H9 (cell line): Measurements from ENCODE around the gene TRPC5OS. TPM values are rescaled to one million over a fixed set of nuclear protein-coding genes. Genes with fewer than 3 reads are reported as not detected.

Source experiments
- DNase-seq: peaks from one replicate; pipeline ENCODE4 v3.0.0-alpha.2; 2017
- H2AFZ ChIP-seq: one replicate; pipeline ENCODE4 v1.6.1; 2013; ENCODE audit warnings: mild to moderate bottlenecking, low read length, control low read depth, moderate library complexity
- H2AK5ac ChIP-seq: 2 replicates; pipeline ENCODE4 v1.6.1; 2013; ENCODE audit warnings: low read length, control low read depth, mixed read lengths; ENCODE audit not compliant: insufficient read length
- H2BK120ac ChIP-seq: one replicate; pipeline ENCODE4 v1.6.1; 2013; ENCODE audit warnings: low read depth, mild to moderate bottlenecking, low read length, control low read depth, inconsistent platforms; ENCODE audit not compliant: poor library complexity, severe bottlenecking
- H2BK12ac ChIP-seq: 2 replicates; pipeline ENCODE4 v1.6.1; 2013; ENCODE audit warnings: low read length, control low read depth, mixed read lengths, low read depth; ENCODE audit not compliant: insufficient read length
- H2BK15ac ChIP-seq: 2 replicates; pipeline ENCODE4 v1.6.1; 2013; ENCODE audit warnings: low read depth, low read length, control low read depth
- H2BK20ac ChIP-seq: one replicate; pipeline ENCODE4 v1.6.1; 2013; ENCODE audit warnings: low read depth, mild to moderate bottlenecking, low read length, control low read depth, inconsistent platforms; ENCODE audit not compliant: poor library complexity, severe bottlenecking
- H2BK5ac ChIP-seq: 2 replicates; pipeline ENCODE4 v1.6.1; 2013; ENCODE audit warnings: low read length, control low read depth, mixed read lengths; ENCODE audit not compliant: insufficient read length
- H3K14ac ChIP-seq: 2 replicates; pipeline ENCODE4 v1.6.1; 2013; ENCODE audit warnings: low read length, control low read depth; ENCODE audit not compliant: insufficient read depth
- H3K18ac ChIP-seq: 2 replicates; pipeline ENCODE4 v1.6.1; 2013; ENCODE audit warnings: low read depth, mild to moderate bottlenecking, mixed read lengths, low read length, control low read depth; ENCODE audit not compliant: insufficient read length
- H3K23ac ChIP-seq: 2 replicates; pipeline ENCODE4 v1.6.1; 2013; ENCODE audit warnings: low read length, control low read depth, mixed read lengths, low read depth; ENCODE audit not compliant: insufficient read length
- H3K23me2 ChIP-seq: 2 replicates; pipeline ENCODE4 v1.6.1; 2013; ENCODE audit warnings: low read depth, mild to moderate bottlenecking, mixed read lengths, low read length, control low read depth; ENCODE audit not compliant: insufficient read length, poor library complexity, severe bottlenecking
- H3K27ac ChIP-seq: 2 replicates; pipeline ENCODE4 v1.5.1; 2013; ENCODE audit warnings: low read length, control low read depth, mixed read lengths, low read depth; ENCODE audit not compliant: insufficient read length
- H3K27me3 ChIP-seq: 2 replicates; pipeline ENCODE4 v1.6.1; 2013; ENCODE audit warnings: low read length, control low read depth, inconsistent platforms; ENCODE audit not compliant: insufficient read depth
- H3K4ac ChIP-seq: 2 replicates; pipeline ENCODE4 v1.6.1; 2013; ENCODE audit warnings: low read depth, mild to moderate bottlenecking, control low read depth, inconsistent platforms, low read length, moderate library complexity
- H3K4me1 ChIP-seq: 2 replicates; pipeline ENCODE4 v1.6.1; 2013; ENCODE audit warnings: low read length, control low read depth, inconsistent platforms; ENCODE audit not compliant: insufficient read depth
- H3K4me2 ChIP-seq: 2 replicates; pipeline ENCODE4 v1.6.1; 2013; ENCODE audit warnings: low read length, control low read depth, mixed read lengths; ENCODE audit not compliant: insufficient read length, insufficient read depth
- H3K56ac ChIP-seq: 2 replicates; pipeline ENCODE4 v1.6.1; 2013; ENCODE audit warnings: low read depth, mild to moderate bottlenecking, mixed read lengths, low read length, control low read depth; ENCODE audit not compliant: insufficient read length
- H3K79me1 ChIP-seq: 2 replicates; pipeline ENCODE4 v1.6.1; 2013; ENCODE audit warnings: low read depth, mild to moderate bottlenecking, moderate library complexity, low read length, control low read depth, inconsistent platforms; ENCODE audit not compliant: insufficient read depth, poor library complexity, severe bottlenecking
- H3K79me2 ChIP-seq: 2 replicates; pipeline ENCODE4 v1.6.1; 2013; ENCODE audit warnings: low read length, control low read depth, inconsistent platforms; ENCODE audit not compliant: insufficient read depth
- H3K9ac ChIP-seq: 2 replicates; pipeline ENCODE4 v1.6.1; 2013; ENCODE audit warnings: low read length, control low read depth, mixed read lengths; ENCODE audit not compliant: insufficient read length; ENCODE audit errors: extremely low read depth
- H3K9me3 ChIP-seq: one replicate; pipeline ENCODE4 v1.6.1; 2013; ENCODE audit warnings: low read depth, low read length, inconsistent platforms; ENCODE audit not compliant: control insufficient read depth
- H3T11ph ChIP-seq: one replicate; pipeline ENCODE4 v1.6.1; 2013; ENCODE audit warnings: mild to moderate bottlenecking, low read length, control low read depth, inconsistent platforms
- H4K20me1 ChIP-seq: one replicate; pipeline ENCODE4 v1.6.1; 2013; ENCODE audit not compliant: control insufficient read depth, insufficient read length, insufficient read depth
- H4K5ac ChIP-seq: 2 replicates; pipeline ENCODE4 v1.6.1; 2013; ENCODE audit warnings: low read depth, mild to moderate bottlenecking, mixed read lengths, low read length, control low read depth; ENCODE audit not compliant: insufficient read length
- H4K8ac ChIP-seq: replicated peaks from 2 replicates; pipeline ENCODE4 v1.6.1; 2013; ENCODE audit warnings: low read length, control low read depth, mixed read lengths, low read depth; ENCODE audit not compliant: insufficient read length
- H4K91ac ChIP-seq: 2 replicates; pipeline ENCODE4 v1.6.1; 2013; ENCODE audit warnings: low read depth, mild to moderate bottlenecking, moderate library complexity, mixed read lengths, low read length, control low read depth; ENCODE audit not compliant: insufficient read length
- H3K27ac Mint-ChIP-seq, 3 experiments: 2 replicates in 2 of 3; 3 replicates in 1 of 3; pipeline ENCODE4 v1.8.0; 2020 to 2021; ENCODE audit warnings: mixed read lengths in 3 of 3, mild to moderate bottlenecking in 1 of 3, moderate library complexity in 1 of 3
- H3K27me3 Mint-ChIP-seq: 2 replicates; pipeline ENCODE4 v1.8.0; 2021; ENCODE audit warnings: low read depth, mild to moderate bottlenecking, moderate library complexity, mixed read lengths
- H3K36me3 Mint-ChIP-seq, 3 experiments: 2 replicates in 2 of 3; 3 replicates in 1 of 3; pipeline ENCODE4 v1.8.0; 2020 to 2021; ENCODE audit warnings: low read depth in 3 of 3, mixed read lengths in 3 of 3; ENCODE audit not compliant: insufficient read depth in 1 of 3
- H3K4me1 Mint-ChIP-seq, 2 experiments: 2 replicates each; pipeline ENCODE4 v1.8.0; 2020; ENCODE audit warnings: mixed read lengths in 2 of 2
- H3K4me3 Mint-ChIP-seq, 2 experiments: 2 replicates in 1 of 2; 3 replicates in 1 of 2; pipeline ENCODE4 v1.8.0; 2020 to 2021; ENCODE audit warnings: mild to moderate bottlenecking in 2 of 2, mixed read lengths in 2 of 2, moderate library complexity in 1 of 2
- H3K9me3 Mint-ChIP-seq, 2 experiments: 2 replicates in 1 of 2; 3 replicates in 1 of 2; pipeline ENCODE4 v1.8.0; 2020; ENCODE audit warnings: mild to moderate bottlenecking in 2 of 2, mixed read lengths in 2 of 2, moderate library complexity in 1 of 2
- CTCF ChIP-seq: fragments of 200-600 bp; sonication (generic); conservative IDR thresholded peaks from 3 replicates; pipeline ENCODE4 v1.8.0; 2021; ENCODE audit warnings: antibody characterized with exemption, mild to moderate bottlenecking
- WGBS: extraction: QIAGEN DNeasy Blood & Tissue Kit; methylation state at CpG from one replicate; pipeline ENCODE4 v1.1.7; 2013; ENCODE audit warnings: missing lambda C conversion rate, low lambda C conversion rate, mixed read lengths; ENCODE audit not compliant: insufficient read length; ENCODE audit errors: extremely low coverage; 5-methylcytosine and 5-hydroxymethylcytosine counted together
- total RNA-seq: library from RNA; stranded (reverse); gene quantifications from 2 replicates; pipeline ENCODE4 v1.2.1, GENCODE V29; 2021

TRPC5OS gene
- total RNA-seq, 1 experiment from 2014 or later = not detected

- Histone ChIP-seq H3K18ac (no peak overlapping the region), H3K56ac (no peak overlapping the region), H3K23me2 (no peaks in the 10 kb centered on the region), H2BK12ac (no peak overlapping the region), H3K4ac (no peak overlapping the region), H4K5ac (no peak overlapping the region), H4K20me1 (no peaks in the 10 kb centered on the region), H3K27ac (no peak overlapping the region), H2BK5ac (no peak overlapping the region), H2AK5ac (no peak overlapping the region), H2BK15ac (no peak overlapping the region), H3K4me2 (no peak overlapping the region), H3K4me1 (no peaks in the 10 kb centered on the region), H4K91ac (no peak overlapping the region), H3K23ac (no peak overlapping the region), H3K14ac (no peak overlapping the region), H2BK120ac (no peak overlapping the region), H3K9me3 (no peaks in the 10 kb centered on the region), H2AFZ (no peak overlapping the region), H3K79me2 (no peaks in the 10 kb centered on the region), H4K8ac (no peak overlapping the region), H3T11ph (no peak overlapping the region), H2BK20ac (no peak overlapping the region), H3K9ac (no peak overlapping the region), H3K79me1 (no peaks in the 10 kb centered on the region), H3K27me3 (no peaks in the 10 kb centered on the region)
- no peak overlapping the region for H3K27ac Mint-ChIP-seq
- H3K4me3 Mint-ChIP-seq = no peak overlapping the region
- WGBS = no CpG with 5 or more reads among the region's 1 CpG
- no peak for DNase-seq
- no peaks in the 10 kb centered on the region for H3K4me1 Mint-ChIP-seq
- no peaks in the 10 kb centered on the region for H3K27me3 Mint-ChIP-seq
- H3K36me3 Mint-ChIP-seq = no peaks in the 10 kb centered on the region
- no peaks in the 10 kb centered on the region for H3K9me3 Mint-ChIP-seq
- TF ChIP-seq CTCF = no peak
Measured at GRCh38 chrX:111880735-111881134, 4.8 kb downstream of the TRPC5OS start.
